HG03103 (cell line): ENCODE measurements around the gene ERBB3.

ENCODE experiments used
- ATAC-seq: cut with Tn5 transposase; IDR thresholded peaks from one replicate; pipeline ENCODE4 v1.9.1; 2021; ENCODE audit warnings: low read depth; ENCODE audit not compliant: unreplicated experiment

The ERBB3 gene

GRCh38 chr12:56078931-56079722 is 838 bp upstream of the ERBB3 start:
- ATAC-seq, result no peak

- no peak for ATAC-seq
These were observed 682 bp downstream of the ERBB3 start for GRCh38 chr12:56080556-56081138.

- no peak for ATAC-seq
These were observed 1.7 kb downstream of the ERBB3 start for GRCh38 chr12:56081393-56082347.

- ATAC-seq, result no peak
These were observed 2.4 kb downstream of the ERBB3 start for GRCh38 chr12:56082382-56082781.

GRCh38 chr12:56082967-56083366 is 3.0 kb downstream of the ERBB3 start:
- ATAC-seq, result no peak

GRCh38 chr12:56084958-56085543 is 5.1 kb downstream of the ERBB3 start:
- no peak for ATAC-seq

- no peak for ATAC-seq
These were observed 6.1 kb downstream of the ERBB3 start for GRCh38 chr12:56086096-56086495.

GRCh38 chr12:56086608-56087007 is 6.6 kb downstream of the ERBB3 start:
- ATAC-seq, result no peak

GRCh38 chr12:56087220-56087619 is 7.3 kb downstream of the ERBB3 start:
- no peak for ATAC-seq

GRCh38 chr12:56097738-56098137 is 17.8 kb downstream of the ERBB3 start:
- ATAC-seq, result no peak

- no peak for ATAC-seq
These were observed 18.6 kb downstream of the ERBB3 start for GRCh38 chr12:56098592-56098991.

- no peak for ATAC-seq
These were observed 19.8 kb downstream of the ERBB3 start for GRCh38 chr12:56099787-56100186.

GRCh38 chr12:56101045-56101444 is 21.1 kb downstream of the ERBB3 start:
- no peak for ATAC-seq

- no peak for ATAC-seq
These were observed 22.7 kb downstream of the ERBB3 start for GRCh38 chr12:56102683-56103065.

- ATAC-seq, result no peak
These were observed 23.2 kb downstream of the ERBB3 start for GRCh38 chr12:56103066-56103711.

GRCh38 chr12:56103823-56104108 is 23.8 kb downstream of the ERBB3 start:
- no peak for ATAC-seq

- peak; percentile 92 for ATAC-seq
These were observed 24.3 kb downstream of the ERBB3 start, which contains the start of gene PA2G4 for GRCh38 chr12:56104109-56104814. PA2G4 (plus strand) TSS chr12:56104559; CDS start chr12:56104738, 179 bp downstream.

GRCh38 chr12:56104815-56105608 is 25.0 kb downstream of the ERBB3 start:
- ATAC-seq, result no peak

GRCh38 chr12:56105609-56105902 is 25.6 kb downstream of the ERBB3 start:
- no peak for ATAC-seq
